NCI-H1930 (cell line): ENCODE data around the gene SERPINA6.
"Not testable (repeated sequence)": the region's sequence is repeated elsewhere in the genome, so short reads cannot be mapped to it uniquely, and the experiment has no call there.

Source experiments
- DNase-seq, 2 experiments: peaks; one replicate each; lab custom pipeline; 2025; lab: John Stamatoyannopoulos, UW

The SERPINA6 gene

GRCh38 chr14:94322648-94323570 lies at the start of gene SERPINA6:
Gene SERPINA6, minus strand, starts transcription at chr14:94323336. Its CDS starts 8,688 bp downstream, at chr14:94314648.
- DNase-seq: no peak

- DNase-seq: no peak
These were observed 49.0 kb upstream of the SERPINA6 start for GRCh38 chr14:94372021-94372605.

GRCh38 chr14:94370524-94370910 lies 47.4 kb upstream of the SERPINA6 start:
- no peak for DNase-seq

GRCh38 chr14:94369766-94370523 lies 46.8 kb upstream of the SERPINA6 start:
- DNase-seq: not testable (repeated sequence)

- no peak for DNase-seq
These were observed 45.8 kb upstream of the SERPINA6 start for GRCh38 chr14:94368956-94369355.

GRCh38 chr14:94368243-94368590 lies 45.1 kb upstream of the SERPINA6 start:
- no peak for DNase-seq

GRCh38 chr14:94367347-94368242 lies 44.5 kb upstream of the SERPINA6 start:
- no peak for DNase-seq

- no peak for DNase-seq
These were observed 43.2 kb upstream of the SERPINA6 start, which contains the start of gene SERPINA2 for GRCh38 chr14:94366146-94366915. Gene SERPINA2, minus strand, starts transcription at chr14:94366698.

- no peak for DNase-seq
These were observed 42.5 kb upstream of the SERPINA6 start for GRCh38 chr14:94365624-94366023.

- no peak for DNase-seq
These were observed 41.8 kb upstream of the SERPINA6 start for GRCh38 chr14:94364964-94365363.

- no peak for DNase-seq
These were observed 40.9 kb upstream of the SERPINA6 start for GRCh38 chr14:94364037-94364436.

- no peak for DNase-seq
These were observed 40.1 kb upstream of the SERPINA6 start for GRCh38 chr14:94363151-94363624.

- DNase-seq: no peak
These were observed 39.5 kb upstream of the SERPINA6 start for GRCh38 chr14:94362614-94363133.

- DNase-seq: no peak
These were observed 38.5 kb upstream of the SERPINA6 start for GRCh38 chr14:94361682-94362081.

GRCh38 chr14:94360945-94361565 lies 37.9 kb upstream of the SERPINA6 start:
- no peak for DNase-seq

- DNase-seq: no peak
These were observed 34.0 kb upstream of the SERPINA6 start for GRCh38 chr14:94357166-94357565.

- no peak for DNase-seq
These were observed 33.4 kb upstream of the SERPINA6 start for GRCh38 chr14:94356379-94357056.

GRCh38 chr14:94355191-94355794 lies 32.2 kb upstream of the SERPINA6 start:
- peak in 1 of 2 experiments; percentile 22 for DNase-seq

GRCh38 chr14:94354638-94355185 lies 31.6 kb upstream of the SERPINA6 start:
- no peak for DNase-seq
